ENCODE measurements around the gene OVCH1. TPM values are rescaled to one million over a fixed set of nuclear protein-coding genes. Genes with fewer than 3 reads are reported as not detected.

OVCH1 gene
- 0.07 TPM for total RNA-seq
- long read RNA-seq = 0 reads

DNA sequence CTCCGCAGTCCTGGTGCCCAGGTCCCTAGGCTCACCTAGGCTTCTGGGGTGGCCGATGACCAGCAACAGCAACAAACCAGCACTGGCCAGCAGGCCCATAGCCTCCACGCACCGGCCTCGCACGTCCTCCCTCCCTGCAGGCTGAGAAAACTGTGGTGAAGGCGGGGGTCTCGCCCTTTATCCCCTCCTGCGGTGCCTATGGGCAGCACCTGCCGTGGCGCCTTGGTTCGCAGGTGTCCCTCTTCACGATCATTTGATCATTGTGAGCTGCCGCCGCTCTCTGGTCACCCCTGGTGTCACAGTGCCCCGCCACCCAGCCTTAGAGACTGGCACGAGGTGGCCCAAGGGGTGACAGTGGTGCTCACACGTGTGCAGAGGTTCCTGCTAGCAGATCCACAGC lies at the start of gene OVCH1:
TSS of gene OVCH1 (minus strand) at position 99 of the 400 bp plus-strand sequence. CDS start at position 99, 0 bp downstream.
- ATAC-seq = no peak
- intact Hi-C loops (cut with micrococcal nuclease) = no loop called here
- no peak for DNase-seq

DNA sequence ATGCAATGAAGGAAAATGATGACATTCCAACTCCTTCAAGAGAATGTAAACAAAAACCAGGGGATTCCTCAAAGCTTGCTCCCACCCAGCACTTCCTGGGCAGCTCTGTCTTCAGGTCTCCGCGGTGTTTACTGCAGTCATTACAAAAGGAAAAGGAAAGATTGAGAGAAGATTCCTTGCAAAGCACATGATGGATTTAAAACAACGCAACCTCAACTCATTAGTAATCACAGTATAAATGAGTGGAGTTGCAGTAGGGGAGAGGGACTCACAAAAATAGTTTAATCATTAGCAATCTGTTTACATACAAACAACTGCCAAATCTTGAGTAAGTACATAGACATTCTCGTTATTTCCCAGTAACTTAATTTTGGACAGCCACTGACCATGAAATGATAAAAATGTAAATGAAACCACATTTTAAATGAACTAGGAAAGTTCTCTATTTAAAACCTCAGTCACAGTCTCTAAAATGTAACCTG lies 49.7 kb upstream of the OVCH1 start:
- ATAC-seq = no peak
- intact Hi-C loops (cut with micrococcal nuclease) = no loop called here
- DNase-seq = no peak

- ATAC-seq (peak; percentile 86), DNase-seq (no peak)
- intact Hi-C loops (cut with micrococcal nuclease) = no loop called here
These were observed 48.5 kb upstream of the OVCH1 start for GRCh38 chr12:29546000-29546399.

DNA sequence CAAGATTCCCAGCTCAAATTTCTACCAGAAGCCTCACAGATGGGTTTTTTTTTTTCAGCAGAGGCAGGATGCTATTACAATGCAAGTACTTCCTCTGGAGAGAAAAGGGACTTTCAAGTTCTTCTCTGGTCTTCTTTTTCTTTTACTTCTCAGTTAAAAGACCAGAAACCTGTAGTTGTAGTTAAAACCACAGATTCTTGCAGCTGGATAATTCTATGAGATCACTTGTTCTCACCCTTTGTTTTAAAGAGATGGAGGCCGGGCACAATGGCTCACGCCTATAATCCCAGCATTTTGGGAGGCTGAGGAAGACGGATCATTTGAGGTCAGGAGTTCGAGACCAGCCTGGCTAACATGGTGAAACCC lies 47.6 kb upstream of the OVCH1 start:
- no peak for DNase-seq
- no peak for ATAC-seq
- intact Hi-C loops (cut with micrococcal nuclease) = no loop called here

DNA sequence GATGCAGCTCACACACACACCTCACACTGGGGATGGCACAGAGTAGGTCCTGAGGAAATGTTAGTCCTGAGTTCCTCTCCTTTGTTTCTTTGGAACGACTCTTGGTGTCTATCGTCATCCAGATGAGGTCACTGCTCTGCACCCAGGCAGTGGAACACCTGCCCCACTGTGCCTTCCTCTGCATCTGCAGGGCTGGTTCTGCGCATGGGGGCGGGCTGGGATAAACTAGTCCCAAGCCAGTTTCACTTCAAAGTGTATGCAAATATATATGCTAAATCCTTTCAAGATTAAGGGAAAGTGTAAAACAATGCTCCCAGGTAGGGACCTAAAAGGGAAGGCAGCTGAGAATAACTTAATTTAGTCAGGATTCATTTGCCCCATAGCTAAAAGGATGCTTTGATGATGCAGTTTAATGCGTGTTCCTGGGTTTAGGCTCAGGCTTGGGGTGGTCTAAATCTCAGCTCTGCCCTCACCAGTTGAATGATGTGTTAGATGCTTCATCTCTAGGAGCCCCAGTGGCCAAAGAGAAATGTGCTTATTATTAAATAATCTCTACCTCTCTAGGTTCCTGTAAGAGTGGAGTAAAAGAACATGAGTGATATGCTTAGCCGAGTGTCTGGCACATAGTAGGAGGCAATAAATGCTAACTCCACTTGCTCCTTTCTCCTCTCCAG lies 47.1 kb upstream of the OVCH1 start:
- ATAC-seq = no peak
- intact Hi-C loops (cut with micrococcal nuclease) = no loop called here

GRCh38 chr12:29543036-29543435 lies 45.5 kb upstream of the OVCH1 start:
- DNase-seq = no peak

More for the DNA sequence above, 47.1 kb upstream of the OVCH1 start:
- DNase-seq = no peak

DNA sequence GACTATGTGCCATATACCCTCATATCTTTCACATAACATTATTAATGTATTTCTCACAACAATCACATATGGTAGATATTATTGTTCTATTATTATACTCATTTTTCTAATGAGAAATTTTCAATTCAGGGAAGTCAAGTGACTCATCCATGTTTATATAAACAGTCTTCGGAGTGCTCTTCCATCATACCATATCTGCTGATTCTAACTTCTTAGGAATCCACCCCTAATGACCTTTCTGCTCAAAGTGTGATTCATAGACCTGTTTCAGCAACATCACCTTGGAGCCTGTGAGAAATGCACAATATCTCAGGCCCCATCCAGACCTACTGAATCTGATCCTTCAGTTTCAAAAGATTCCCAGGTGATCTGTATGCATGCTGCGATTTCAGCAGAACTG lies 39.8 kb upstream of the OVCH1 start:
- DNase-seq (no peak), ATAC-seq (no peak)
- intact Hi-C loops (cut with micrococcal nuclease) = no loop called here

More at GRCh38 chr12:29543036-29543435, 45.5 kb upstream of the OVCH1 start:
- intact Hi-C loops (cut with micrococcal nuclease) = no loop called here
- peak; percentile 26 for ATAC-seq

- DNase-seq (no peak), ATAC-seq (no peak)
- intact Hi-C loops (cut with micrococcal nuclease) = no loop called here
These were observed 37.4 kb upstream of the OVCH1 start for GRCh38 chr12:29534935-29535334.

DNA sequence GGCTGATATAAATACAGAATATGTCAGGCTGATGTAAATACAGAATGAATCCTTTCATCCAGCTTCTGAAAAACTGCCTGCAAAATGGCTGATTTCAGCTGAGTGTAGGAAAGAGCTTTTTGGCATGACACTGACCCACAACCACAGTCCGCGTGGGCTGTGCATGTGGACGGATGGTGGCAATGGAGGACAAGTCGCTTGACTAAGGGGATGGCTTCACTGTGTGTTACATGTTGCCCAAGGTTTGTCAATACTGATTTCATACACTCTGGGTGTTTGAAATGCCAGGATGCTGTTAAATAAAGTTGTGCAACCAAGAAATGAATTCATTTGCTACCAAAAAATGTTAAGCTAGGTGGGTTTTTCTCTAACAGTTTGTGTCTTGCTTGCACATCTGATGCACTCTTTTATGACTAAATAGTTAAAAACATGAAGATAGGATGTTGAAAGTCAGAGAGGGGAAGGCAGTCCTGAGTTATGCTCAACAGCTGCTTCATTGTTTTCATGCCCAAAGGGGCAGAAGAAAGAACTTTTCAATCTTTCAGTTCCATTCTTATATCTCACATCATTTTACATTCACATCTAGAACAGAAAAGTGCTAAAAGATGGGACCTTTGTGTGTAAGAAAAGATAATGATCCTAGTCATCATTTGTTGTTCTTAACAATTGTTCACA lies 36.5 kb upstream of the OVCH1 start:
- ATAC-seq (no peak), DNase-seq (no peak)
- intact Hi-C loops (cut with micrococcal nuclease) = no loop called here

- intact Hi-C loops (cut with micrococcal nuclease) = no loop called here
- DNase-seq (no peak), ATAC-seq (no peak)
These were observed 34.0 kb upstream of the OVCH1 start for GRCh38 chr12:29531471-29531870.

- intact Hi-C loops (cut with micrococcal nuclease) = no loop called here
- ATAC-seq (no peak), DNase-seq (no peak)
These were observed 33.0 kb upstream of the OVCH1 start for GRCh38 chr12:29530436-29530835.

GRCh38 chr12:29528161-29528560 lies 30.7 kb upstream of the OVCH1 start:
- DNase-seq (no peak), ATAC-seq (peak; percentile 51)
- intact Hi-C loops (cut with micrococcal nuclease) = no loop called here

GRCh38 chr12:29521951-29522350 lies 24.5 kb upstream of the OVCH1 start:
- intact Hi-C loops (cut with micrococcal nuclease) = no loop called here
- DNase-seq (no peak), ATAC-seq (no peak)

GRCh38 chr12:29519585-29520182 lies 22.2 kb upstream of the OVCH1 start:
- DNase-seq (no peak), ATAC-seq (no peak)
- intact Hi-C loops (cut with micrococcal nuclease) = no loop called here

DNA sequence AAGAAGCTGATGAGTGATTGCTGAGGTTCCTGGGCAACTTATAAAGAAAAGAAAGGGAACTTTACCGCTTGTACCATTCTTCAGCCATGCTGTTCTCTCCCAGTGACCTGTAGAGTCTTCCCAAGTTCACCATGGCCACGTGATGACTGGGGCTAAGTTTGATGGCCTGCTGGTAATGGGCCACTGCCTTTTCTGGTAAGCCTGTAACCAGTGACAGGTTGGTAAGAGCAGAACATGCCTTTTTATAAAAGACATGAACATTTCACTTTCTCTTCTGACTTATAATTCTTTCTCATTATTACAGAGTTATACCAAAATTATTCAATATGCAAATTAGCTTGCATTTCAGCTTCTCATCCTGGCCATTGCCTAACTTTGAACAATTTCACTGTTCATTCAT lies 20.9 kb upstream of the OVCH1 start:
- DNase-seq (no peak), ATAC-seq (no peak)
- intact Hi-C loops (cut with micrococcal nuclease) = no loop called here

DNA sequence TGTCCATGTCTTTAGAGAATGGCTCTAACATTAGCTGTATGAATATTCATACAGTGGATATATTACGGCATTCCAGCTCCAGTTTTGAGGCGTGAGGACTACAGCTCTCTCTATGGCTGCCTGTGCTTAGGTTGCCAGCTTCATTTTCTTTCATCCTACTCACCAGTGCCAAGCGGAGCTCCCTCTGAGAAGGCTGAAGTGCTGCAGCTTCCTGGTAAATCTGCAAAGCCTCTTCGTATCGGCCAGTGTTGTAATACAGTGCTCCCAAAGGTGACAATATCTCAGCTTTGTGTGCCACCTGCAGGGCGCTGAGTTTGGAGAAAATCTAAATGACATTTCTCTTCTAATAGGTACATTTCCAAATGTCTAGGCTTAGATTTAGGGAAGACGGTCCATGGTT lies 19.8 kb upstream of the OVCH1 start:
- ATAC-seq (no peak), DNase-seq (no peak)
- intact Hi-C loops (cut with micrococcal nuclease) = no loop called here

DNA sequence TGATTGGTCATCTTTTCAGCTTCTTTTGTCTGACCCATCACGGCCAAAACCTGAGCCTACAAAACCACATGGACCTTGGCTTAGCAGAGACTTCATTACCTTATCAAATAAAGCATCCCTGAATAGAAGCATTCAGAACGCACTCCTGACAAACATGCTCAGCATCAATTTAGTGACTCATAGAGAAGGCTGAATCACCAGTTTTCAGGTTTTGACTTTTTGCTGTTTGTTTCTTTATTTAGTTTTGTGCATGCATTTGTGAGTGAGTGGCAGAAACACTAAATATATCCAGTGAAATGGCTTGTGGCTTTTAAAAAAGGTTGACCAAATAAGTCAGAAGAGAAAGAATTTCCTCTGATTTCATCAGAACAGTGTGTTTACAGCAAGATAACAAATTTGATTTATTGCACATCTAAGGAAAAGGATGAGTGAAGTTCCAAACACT lies 19.0 kb upstream of the OVCH1 start:
- DNase-seq (no peak), ATAC-seq (no peak)
- intact Hi-C loops (cut with micrococcal nuclease) = no loop called here

DNA sequence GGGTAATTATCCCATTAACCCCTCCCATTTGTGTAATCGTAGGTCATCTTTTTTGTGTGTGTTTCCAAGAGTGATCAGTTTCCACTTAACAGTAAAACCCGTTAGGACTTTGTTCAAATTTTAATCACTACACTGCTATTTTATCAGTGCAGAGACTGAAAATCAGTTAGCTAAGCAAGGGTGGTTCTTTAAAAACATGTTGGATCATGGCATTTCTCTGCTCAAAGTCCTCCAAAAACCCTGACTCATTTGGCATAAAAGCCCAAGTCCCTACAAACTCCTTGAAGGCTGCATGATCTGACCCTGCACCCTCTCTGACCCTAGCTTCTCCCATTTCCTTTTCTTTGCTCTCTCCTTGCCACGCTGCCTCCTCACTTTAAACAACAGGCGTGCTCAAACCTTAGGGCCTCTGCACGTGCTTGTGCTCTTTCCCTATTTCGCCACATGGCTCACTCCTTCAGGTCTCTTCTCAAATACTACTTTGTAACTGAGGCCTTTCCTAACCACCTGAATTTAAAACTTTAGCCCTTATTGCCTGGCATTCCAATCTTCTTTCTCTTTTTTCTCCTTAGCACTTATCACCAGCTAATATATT lies 13.2 kb upstream of the OVCH1 start:
- ATAC-seq (no peak), DNase-seq (no peak)
- intact Hi-C loops (cut with micrococcal nuclease) = no loop called here

- no peak for ATAC-seq
- no peak for DNase-seq
- intact Hi-C loops (cut with micrococcal nuclease) = no loop called here
These were observed 12.0 kb upstream of the OVCH1 start for GRCh38 chr12:29509503-29509902.

DNA sequence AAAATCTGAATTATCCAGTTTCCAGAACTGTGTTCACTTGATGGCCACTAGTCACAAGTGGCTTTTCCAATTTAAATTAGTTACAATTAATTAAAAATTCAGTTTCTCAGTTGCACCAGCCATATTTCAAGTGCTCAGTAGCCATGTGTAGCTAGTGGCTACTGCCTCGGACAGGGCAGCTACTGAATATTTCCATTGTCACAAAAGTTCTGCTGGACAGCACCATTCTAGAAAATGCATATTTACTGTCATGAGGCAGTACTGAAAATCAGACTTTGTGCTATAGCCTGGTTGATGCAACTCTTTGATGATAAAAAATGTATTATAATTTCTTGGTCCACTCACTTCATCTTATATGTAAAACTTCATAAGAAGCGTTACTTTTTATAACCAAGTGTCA lies 11.5 kb upstream of the OVCH1 start:
- intact Hi-C loops (cut with micrococcal nuclease) = no loop called here
- no peak for ATAC-seq
- no peak for DNase-seq

Measured in left ventricle myocardium superior (tissue), 1 donor.